WTC11 (cell line): Measurements from ENCODE around the gene SPG21. TPM values are rescaled to one million over a fixed set of nuclear protein-coding genes. Genes with fewer than 3 reads are reported as not detected.

ENCODE experiments used
- AR ChIP-seq: fragments of 250-450 bp; sonication (Bioruptor Pico); IDR thresholded peaks from 2 replicates; pipeline ENCODE4 v1.9.0; 2021; ENCODE audit warnings: mild to moderate bottlenecking
- ATF6 ChIP-seq: sonication (generic); formaldehyde crosslinking; IDR thresholded peaks from 2 replicates; pipeline ENCODE4 v1.8.1; 2023; ENCODE audit warnings: mild to moderate bottlenecking, missing genetic modification reagents
- CREB1 ChIP-seq: sonication (generic); formaldehyde crosslinking; IDR thresholded peaks from 2 replicates; pipeline ENCODE4 v1.8.0; 2023; ENCODE audit warnings: mild to moderate bottlenecking, missing genetic modification reagents
- CTCF ChIP-seq: fragments of 200-600 bp; IDR thresholded peaks from 2 replicates; pipeline ENCODE4 v1.8.0; 2022; ENCODE audit warnings: antibody characterized with exemption
- E2F4 ChIP-seq: sonication (generic); formaldehyde crosslinking; IDR thresholded peaks from 2 replicates; pipeline ENCODE4 v1.8.1; 2022; ENCODE audit warnings: low read depth, mild to moderate bottlenecking, moderate library complexity, missing genetic modification reagents, borderline replicate concordance
- ERG ChIP-seq: fragments of 250-450 bp; sonication (Bioruptor Pico); IDR thresholded peaks from 2 replicates; pipeline ENCODE4 v1.8.0; 2021; ENCODE audit warnings: mild to moderate bottlenecking
- ETV6 ChIP-seq: sonication (generic); formaldehyde crosslinking; IDR thresholded peaks from 2 replicates; pipeline ENCODE4 v1.8.1; 2022; ENCODE audit warnings: mild to moderate bottlenecking, missing genetic modification reagents
- GABPB1 ChIP-seq: sonication (generic); formaldehyde crosslinking; IDR thresholded peaks from 2 replicates; pipeline ENCODE4 v1.8.1; 2023; ENCODE audit warnings: mild to moderate bottlenecking, missing genetic modification reagents
- JAZF1 ChIP-seq: fragments of 250-450 bp; sonication (Bioruptor Pico); IDR thresholded peaks from 2 replicates; pipeline ENCODE4 v1.9.0; 2021; ENCODE audit warnings: moderate library complexity, mild to moderate bottlenecking, inconsistent platforms
- JUN ChIP-seq: sonication (generic); formaldehyde crosslinking; IDR thresholded peaks from 2 replicates; pipeline ENCODE4 v1.8.0; 2023; ENCODE audit warnings: mild to moderate bottlenecking, missing genetic modification reagents
- NR1H2 ChIP-seq: sonication (generic); formaldehyde crosslinking; IDR thresholded peaks from 2 replicates; pipeline ENCODE4 v1.9.0; 2021; ENCODE audit warnings: mild to moderate bottlenecking, moderate library complexity, missing genetic modification reagents
- NR2C2 ChIP-seq: sonication (generic); formaldehyde crosslinking; IDR thresholded peaks from 2 replicates; pipeline ENCODE4 v1.8.0; 2022; ENCODE audit warnings: mild to moderate bottlenecking, missing genetic modification reagents
- OVOL2 ChIP-seq: fragments of 250-450 bp; sonication (Bioruptor Pico); IDR thresholded peaks from 2 replicates; pipeline ENCODE4 v1.9.0; 2021; ENCODE audit warnings: mild to moderate bottlenecking, borderline replicate concordance
- SMAD4 ChIP-seq: sonication (generic); formaldehyde crosslinking; IDR thresholded peaks from 2 replicates; pipeline ENCODE4 v1.8.0; 2022; ENCODE audit warnings: mild to moderate bottlenecking, missing genetic modification reagents
- TP53 ChIP-seq: sonication (generic); formaldehyde crosslinking; IDR thresholded peaks from 2 replicates; pipeline ENCODE4 v1.8.1; 2023; ENCODE audit warnings: mild to moderate bottlenecking, missing genetic modification reagents
- USF1 ChIP-seq: sonication (generic); formaldehyde crosslinking; IDR thresholded peaks from 2 replicates; pipeline ENCODE4 v1.8.0; 2022; ENCODE audit warnings: mild to moderate bottlenecking, missing genetic modification reagents
- ZMAT4 ChIP-seq: fragments of 250-450 bp; sonication (Bioruptor Pico); IDR thresholded peaks from 2 replicates; pipeline ENCODE4 v1.9.0; 2021; ENCODE audit warnings: mild to moderate bottlenecking
- ZNF425 ChIP-seq: fragments of 250-450 bp; sonication (Bioruptor Pico); conservative IDR thresholded peaks from 2 replicates; pipeline ENCODE4 v1.9.0; 2021; ENCODE audit warnings: mild to moderate bottlenecking
- ZNF532 ChIP-seq: fragments of 250-450 bp; sonication (Bioruptor Pico); IDR thresholded peaks from 2 replicates; pipeline ENCODE4 v1.9.0; 2021; ENCODE audit warnings: mild to moderate bottlenecking, borderline replicate concordance
- ZSCAN18 ChIP-seq: fragments of 250-450 bp; sonication (Bioruptor Pico); IDR thresholded peaks from 2 replicates; pipeline ENCODE4 v2.1.2; 2022; ENCODE audit warnings: mild to moderate bottlenecking, moderate library complexity
- total RNA-seq: library from RNA; stranded (reverse); gene quantifications from 3 replicates; pipeline ENCODE4 v1.2.3, GENCODE V29; 2021

The SPG21 gene
- total RNA-seq, 1 experiment from 2014 or later = 69.9 TPM

- TF ChIP-seq E2F4 (CRISPR knock-in tag) (no peak), ZMAT4 (CRISPR knock-in tag) (no peak), JAZF1 (CRISPR knock-in tag) (no peak), ZNF425 (CRISPR knock-in tag) (no peak), ZNF532 (CRISPR knock-in tag) (no peak), NR2C2 (CRISPR knock-in tag) (no peak), CREB1 (no peak), AR (CRISPR knock-in tag) (no peak), USF1 (CRISPR knock-in tag) (peak; percentile 94), ATF6 (CRISPR knock-in tag) (no peak), OVOL2 (CRISPR knock-in tag) (no peak), ETV6 (CRISPR knock-in tag) (peak; percentile 87; the same call in 1 of the 2 replicates), NR1H2 (CRISPR knock-in tag) (no peak), ZSCAN18 (CRISPR knock-in tag) (no peak), ERG (CRISPR knock-in tag) (no peak), SMAD4 (CRISPR knock-in tag) (no peak), JUN (CRISPR knock-in tag) (no peak), TP53 (peak; percentile 92), CTCF (no peak), GABPB1 (CRISPR knock-in tag) (no peak)
Observed at GRCh38 chr15:64989416-64990167, at the start of gene SPG21 (continued).
